HUDEP-2 (cell line): ENCODE measurements around the gene CNOT4.
A peak's percentile ranks its signal among the peaks of the same experiment; 100 is the strongest.
"Not testable (repeated sequence)": the region's sequence is repeated elsewhere in the genome, so short reads cannot be mapped to it uniquely, and the experiment has no call there.

Experiments used
- DNase-seq, 76 experiments: peaks; one replicate each; lab custom pipeline; 2025; ENCODE audit not compliant: unreplicated experiment in 76 of 76; lab: John Stamatoyannopoulos, UW

Gene CNOT4

GRCh38 chr7:135517060-135517459, 7.2 kb upstream of the CNOT4 start:
- DNase-seq, result peak in 9 of 76 experiments; percentile 5 to 24 (median 9)

- DNase-seq, result no peak
Observed at GRCh38 chr7:135514856-135515255, 5.0 kb upstream of the CNOT4 start.

GRCh38 chr7:135512135-135512887, 2.4 kb upstream of the CNOT4 start:
- peak in 41 of 76 experiments; percentile 5 to 82 (median 63) for DNase-seq

- peak in 10 of 76 experiments; percentile 1 to 53 (median 15) for DNase-seq
Observed at GRCh38 chr7:135510592-135511183, 786 bp upstream of the CNOT4 start.

GRCh38 chr7:135509589-135509838, 388 bp downstream of the CNOT4 start:
- DNase-seq, result peak in 8 of 76 experiments; percentile 29 to 59 (median 38)

GRCh38 chr7:135508883-135509588, 866 bp downstream of the CNOT4 start:
- DNase-seq, result peak in 12 of 76 experiments; percentile 5 to 28 (median 15)

GRCh38 chr7:135501402-135501801, 8.5 kb downstream of the CNOT4 start:
- no peak for DNase-seq

- no peak for DNase-seq
Observed at GRCh38 chr7:135499818-135500217, 10.1 kb downstream of the CNOT4 start.

GRCh38 chr7:135497161-135497560, 12.7 kb downstream of the CNOT4 start:
- not testable (repeated sequence) for DNase-seq

- no peak for DNase-seq
Observed at GRCh38 chr7:135493362-135493761, 16.5 kb downstream of the CNOT4 start.

- no peak for DNase-seq
Observed at GRCh38 chr7:135492151-135492550, 17.8 kb downstream of the CNOT4 start.

- DNase-seq, result peak in 3 of 76 experiments; percentile 2 to 14 (median 4)
Observed at GRCh38 chr7:135490783-135491182, 19.1 kb downstream of the CNOT4 start.

- no peak for DNase-seq
Observed at GRCh38 chr7:135489791-135490190, 20.1 kb downstream of the CNOT4 start.

- DNase-seq, result no peak
Observed at GRCh38 chr7:135486261-135486920, 23.5 kb downstream of the CNOT4 start.

- DNase-seq, result no peak
Observed at GRCh38 chr7:135481598-135481979, 28.3 kb downstream of the CNOT4 start.

GRCh38 chr7:135480966-135481597, 28.8 kb downstream of the CNOT4 start:
- DNase-seq, result no peak

GRCh38 chr7:135475521-135475920, 34.4 kb downstream of the CNOT4 start:
- DNase-seq, result no peak

- DNase-seq, result not testable (repeated sequence)
Observed at GRCh38 chr7:135469705-135470104, 40.2 kb downstream of the CNOT4 start.

GRCh38 chr7:135467207-135467711, 42.6 kb downstream of the CNOT4 start:
- DNase-seq, result no peak

GRCh38 chr7:135466442-135467206, 43.3 kb downstream of the CNOT4 start:
- DNase-seq, result no peak
